Psoas muscle (tissue), 8 donors: ENCODE measurements around the gene CDH24. TPM values are rescaled to one million over a fixed set of nuclear protein-coding genes. Genes with fewer than 3 reads are reported as not detected.
"Not testable (repeated sequence)": the region's sequence is repeated elsewhere in the genome, so short reads cannot be mapped to it uniquely, and the experiment has no call there.

Source experiments
- ATAC-seq, 4 donors: fragments of 200-7000 bp; cut with Tn5 transposase; one replicate each; pipeline ENCODE4 v1.9.1; 2020; ENCODE audit warnings: moderate library complexity in 3 of 4, mild to moderate bottlenecking in 2 of 4
- DNase-seq, 2 donors: peaks; one replicate each; pipeline ENCODE4 v3.0.0-alpha.2; 2020
- H3K27ac ChIP-seq: fragments of 200-600 bp; one replicate; pipeline ENCODE4 v1.8.0; 2022
- H3K27me3 ChIP-seq, 3 donors: fragments of 200-600 bp in 1 of 3; one replicate each; pipeline versions ENCODE4 v1.6.1 to v1.8.0; 2013 to 2022; ENCODE audit warnings: low read length in 2 of 3, mild to moderate bottlenecking in 2 of 3, moderate library complexity in 1 of 3; ENCODE audit not compliant: insufficient read depth in 3 of 3
- H3K36me3 ChIP-seq, 2 donors: fragments of 200-600 bp in 1 of 2; one replicate each; pipeline versions ENCODE4 v1.6.1 to v1.8.0; 2013 to 2022; ENCODE audit warnings: low read depth in 1 of 2, mild to moderate bottlenecking in 1 of 2, moderate library complexity in 1 of 2; ENCODE audit not compliant: insufficient read depth in 1 of 2
- H3K4me1 ChIP-seq: fragments of 200-600 bp; one replicate; pipeline ENCODE4 v1.8.0; 2022
- H3K4me3 ChIP-seq: fragments of 200-600 bp; one replicate; pipeline ENCODE4 v1.8.0; 2022; ENCODE audit warnings: mild to moderate bottlenecking
- H3K9me3 ChIP-seq: fragments of 200-600 bp; one replicate; pipeline ENCODE4 v1.8.0; 2022
- CTCF ChIP-seq: fragments of 200-600 bp; IDR thresholded peaks from one replicate; pipeline ENCODE4 v1.8.0; 2022; ENCODE audit warnings: antibody characterized with exemption
- WGBS, 3 donors: extraction: QIAGEN DNeasy Blood & Tissue Kit; methylation state at CpG; one replicate each; pipeline versions ENCODE4 v1.1.6 to v1.1.7; 2013; 5-methylcytosine and 5-hydroxymethylcytosine counted together
- intact Hi-C, 2 donors: fragments of 100-400 bp; cut with DNase I; formaldehyde crosslinking; loops; one replicate each; pipeline versions ENCODE4 v1.11.0 to v1.14.2; 2022
- polyA plus RNA-seq, 3 donors: library from polyadenylated mRNA; stranded (reverse); fragments of 200-250 nt; gene quantifications; one replicate each; pipeline ENCODE4 v1.2.3, GENCODE V29; 2013
- total RNA-seq, 4 donors: library from RNA; stranded (reverse); fragmentation: NEBNext Ultra II Directional in 2 of 4; extraction: Animal tissue kit (Norgen Biotek cat#: 25700) in 2 of 4; gene quantifications; one replicate each; pipeline versions ENCODE4 v1.2.1 to v1.2.4, GENCODE V29; 2021 to 2023
- donor health status: healthy with polysubstance abuse.
- donor health status: DM: no; HTN: no; CAD: no; lungs with moderate emphysema.
- donor health status: Bipolar disorder and iron deficiency.
- donor health status: healthy.
- donor health status: DM: yes; HTN: yes; CAD: no.
- donor health status: DM: no; HTN: no; CAD: no.
- donor health status: DM: no; HTN: no; CAD: no.
- donor health status: DM: yes; HTN: yes; CAD: no.

Gene CDH24
- total and polyA plus RNA-seq, 7 donors = 0.30 to 0.77 (median 0.32) TPM

DNA sequence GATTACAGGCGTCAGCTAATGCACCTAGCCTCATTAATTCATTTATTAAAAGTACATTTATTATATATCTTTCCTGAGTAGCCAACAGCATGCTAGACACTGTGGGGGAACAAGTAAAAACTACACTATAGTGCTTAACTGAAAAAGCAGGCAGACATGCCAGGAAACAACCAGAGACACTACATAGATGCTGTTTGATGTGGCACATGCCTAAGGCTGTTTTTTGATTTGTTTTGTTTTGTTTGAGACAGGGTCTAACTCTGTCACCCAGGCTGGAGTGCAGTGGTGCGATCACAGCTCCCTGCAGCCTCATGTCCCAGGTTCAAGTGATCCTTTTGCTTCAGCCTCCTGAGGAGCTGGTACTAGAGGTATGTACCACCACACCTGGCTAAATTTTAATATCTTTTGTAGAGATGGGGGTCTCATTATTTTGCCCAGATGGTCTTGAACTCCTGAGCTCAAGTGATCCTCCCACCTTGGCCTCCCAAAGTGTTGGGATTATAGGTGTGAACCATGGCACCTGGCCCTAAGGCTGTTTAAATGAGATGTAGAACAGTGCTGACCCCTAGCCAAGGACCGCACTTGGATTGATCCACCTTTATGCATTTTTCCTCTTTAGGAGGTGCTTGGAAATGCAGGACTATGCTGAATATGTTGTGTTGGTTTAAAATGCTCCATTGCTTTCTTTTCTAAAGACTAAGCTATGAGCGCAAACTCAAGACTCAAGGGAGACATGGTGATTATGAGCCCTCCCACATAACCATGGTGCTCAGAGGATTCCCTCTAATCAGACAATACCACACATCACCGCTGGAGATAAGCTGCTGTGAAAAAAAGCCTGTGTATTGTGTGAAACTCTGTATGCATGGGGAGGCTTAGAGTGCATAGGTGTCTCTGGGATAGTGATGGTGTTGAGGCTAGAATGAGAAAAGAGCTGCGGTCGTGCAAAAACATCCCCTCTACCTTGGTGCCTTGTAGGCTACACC lies 36.9 kb downstream of the CDH24 start:
- no peak for TF ChIP-seq CTCF
- Histone ChIP-seq H3K4me3 (no peak overlapping the region), H3K4me1 (no peaks in the 10 kb centered on the region), H3K36me3 (peaks cover 7 to 23% of the 10 kb centered on the region in 2 donors), H3K27me3 (no peaks in the 10 kb centered on the region), H3K9me3 (no peaks in the 10 kb centered on the region), H3K27ac (no peak overlapping the region)
- WGBS, 3 donors = 91 to 94% (median 92%) methylated on average over 7 of the region's 7 CpGs
- intact Hi-C loops = no loop called here
- ATAC-seq (no peak), DNase-seq (no peak)

GRCh38 chr14:23018107-23018506 lies 39.2 kb downstream of the CDH24 start:
- H3K4me3 ChIP-seq = no peak overlapping the region
- H3K4me1 ChIP-seq = no peaks in the 10 kb centered on the region
- DNase-seq (no peak), ATAC-seq (no peak)
- peaks cover 0 to under 1% of the 10 kb centered on the region in 2 donors for H3K36me3 ChIP-seq
- TF ChIP-seq CTCF = no peak
- intact Hi-C loops = no loop called here
- H3K27me3 ChIP-seq = no peaks in the 10 kb centered on the region
- H3K27ac ChIP-seq = no peak overlapping the region
- no peaks in the 10 kb centered on the region for H3K9me3 ChIP-seq

DNA sequence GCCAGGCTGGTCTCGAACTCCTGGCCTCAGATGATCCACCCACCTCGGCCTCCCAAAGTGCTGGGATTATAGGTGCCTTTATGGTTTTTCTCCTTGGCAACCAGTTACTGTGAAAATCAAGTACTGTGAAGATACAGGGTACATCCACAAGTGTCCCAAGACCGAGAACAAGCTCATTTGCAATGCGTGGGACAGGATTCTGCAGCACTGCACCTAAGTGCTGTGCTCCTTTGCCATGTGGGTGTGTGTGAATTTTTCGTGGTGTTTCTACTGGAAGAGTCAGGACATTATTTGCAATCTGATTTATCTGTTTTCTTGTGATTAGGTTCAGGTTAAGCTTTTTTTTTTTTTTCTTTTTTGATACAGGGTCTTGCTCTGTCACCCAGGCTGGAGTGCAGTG lies 40.2 kb downstream of the CDH24 start:
- no peak for TF ChIP-seq CTCF
- DNase-seq (no peak), ATAC-seq (no peak)
- Histone ChIP-seq H3K4me3 (no peak overlapping the region), H3K36me3 (no peaks in the 10 kb centered on the region), H3K27ac (no peak overlapping the region), H3K9me3 (no peaks in the 10 kb centered on the region), H3K4me1 (no peaks in the 10 kb centered on the region), H3K27me3 (no peaks in the 10 kb centered on the region)
- 80 to 90% (median 87%) methylated on average over 5 of the region's 5 CpGs for WGBS, 3 donors
- intact Hi-C loops = no loop called here

GRCh38 chr14:23015618-23016017 lies 41.7 kb downstream of the CDH24 start:
- 72 to 83% (median 79%) methylated on average over 4 of the region's 4 CpGs for WGBS, 3 donors
- DNase-seq (no peak), ATAC-seq (no peak)
- Histone ChIP-seq H3K4me3 (no peak overlapping the region), H3K9me3 (no peaks in the 10 kb centered on the region), H3K27ac (no peak overlapping the region), H3K36me3 (no peaks in the 10 kb centered on the region), H3K27me3 (no peaks in the 10 kb centered on the region), H3K4me1 (no peaks in the 10 kb centered on the region)
- TF ChIP-seq CTCF = no peak
- intact Hi-C loops = no loop called here

DNA sequence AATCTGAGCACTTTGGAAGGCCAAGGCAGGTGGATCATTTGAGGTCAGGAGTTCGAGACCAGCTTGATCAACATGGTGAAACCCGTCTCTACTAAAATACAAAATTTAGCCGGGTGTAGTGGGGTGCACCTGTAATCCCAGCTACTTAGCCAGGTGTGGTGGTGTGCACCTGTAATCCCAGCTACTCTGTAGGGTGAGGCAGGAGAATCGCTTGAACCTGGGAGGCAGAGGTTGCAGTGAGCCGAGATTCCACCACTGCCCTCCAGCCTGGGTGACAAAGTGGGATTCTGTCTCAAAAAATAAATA lies 43.6 kb downstream of the CDH24 start:
- DNase-seq, ATAC-seq, H3K4me3 ChIP-seq, intact Hi-C loops, H3K9me3 ChIP-seq, H3K4me1 ChIP-seq, H3K27ac ChIP-seq, H3K36me3 ChIP-seq, H3K27me3 ChIP-seq: not testable (repeated sequence)
- WGBS, 3 donors = 87 to 93% (median 88%) methylated on average over 5 of the region's 5 CpGs
